ENCODE data around the gene PTGES2.
A peak's percentile ranks its signal among the peaks of the same experiment; 100 is the strongest.

GRCh38 chr9:128127568-128127989 is at the start of gene PTGES2:
- TF ChIP-seq JUNB (CRISPR knock-in tag; IDR thresholded peaks at IDR 0.05; ENCODE audit: borderline replicate concordance) (no peak), ZBTB38 (CRISPR knock-in tag; IDR thresholded peaks at IDR 0.05) (peak; percentile 34; the same call in 1 of the 2 replicates), CTCF (CRISPR knock-in tag; IDR thresholded peaks at IDR 0.05) (no peak), ISL2 (CRISPR knock-in tag; IDR thresholded peaks at IDR 0.05) (no peak; the same call in 1 of the 2 replicates)
